Right lobe of liver (tissue), 4 donors: Measurements from ENCODE around the gene STAC2.

Experiments
- POLR2A ChIP-seq: fragments of 450-650 bp; IDR thresholded peaks from one replicate; pipeline ENCODE4 v1.6.1; 2017; ENCODE audit warnings: antibody characterized with exemption, mild to moderate bottlenecking
- TF ChIP-seq, protein P1 (sequence below), 4 donors: fragments of 200-600 bp in 3 of 4; fragments of 450-650 bp in 1 of 4; IDR thresholded peaks; one replicate each; pipeline versions ENCODE4 v1.5.1 to v1.8.0; 2016 to 2022; ENCODE audit warnings: antibody characterized with exemption in 4 of 4, mild to moderate bottlenecking in 2 of 4
- donor health status: DM: no; HTN: no; CAD: no.
- donor health status: DM: no; HTN: no; CAD: no.
- donor health status: DM: no; HTN: yes; CAD: no.

GRCh38 chr17:39174920-39175694, 50.6 kb downstream of the STAC2 start:
- TF ChIP-seq, protein P1, sequence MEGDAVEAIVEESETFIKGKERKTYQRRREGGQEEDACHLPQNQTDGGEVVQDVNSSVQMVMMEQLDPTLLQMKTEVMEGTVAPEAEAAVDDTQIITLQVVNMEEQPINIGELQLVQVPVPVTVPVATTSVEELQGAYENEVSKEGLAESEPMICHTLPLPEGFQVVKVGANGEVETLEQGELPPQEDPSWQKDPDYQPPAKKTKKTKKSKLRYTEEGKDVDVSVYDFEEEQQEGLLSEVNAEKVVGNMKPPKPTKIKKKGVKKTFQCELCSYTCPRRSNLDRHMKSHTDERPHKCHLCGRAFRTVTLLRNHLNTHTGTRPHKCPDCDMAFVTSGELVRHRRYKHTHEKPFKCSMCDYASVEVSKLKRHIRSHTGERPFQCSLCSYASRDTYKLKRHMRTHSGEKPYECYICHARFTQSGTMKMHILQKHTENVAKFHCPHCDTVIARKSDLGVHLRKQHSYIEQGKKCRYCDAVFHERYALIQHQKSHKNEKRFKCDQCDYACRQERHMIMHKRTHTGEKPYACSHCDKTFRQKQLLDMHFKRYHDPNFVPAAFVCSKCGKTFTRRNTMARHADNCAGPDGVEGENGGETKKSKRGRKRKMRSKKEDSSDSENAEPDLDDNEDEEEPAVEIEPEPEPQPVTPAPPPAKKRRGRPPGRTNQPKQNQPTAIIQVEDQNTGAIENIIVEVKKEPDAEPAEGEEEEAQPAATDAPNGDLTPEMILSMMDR (IDR thresholded peaks at IDR 0.05): peak; percentile 59 to 83 (median 79)
- TF ChIP-seq POLR2A: no peak
